ENCODE data around the gene BANP.
"Not testable (repeated sequence)": the region's sequence is repeated elsewhere in the genome, so short reads cannot be mapped to it uniquely, and the experiment has no call there.

Gene BANP

GRCh38 chr16:88052661-88053060 lies 101.4 kb downstream of the BANP start:
- in situ Hi-C loops (cut with HindIII; ENCODE audit: low sequenced_read_pairs): no loop called here
- no peak for TF ChIP-seq CTCF (IDR thresholded peaks at IDR 0.05; ENCODE audit: low read depth, low read length)
- H3K4me3 ChIP-seq (ENCODE audit: low read depth, low read length): no peak overlapping the region
- no peak for DNase-seq (ENCODE audit: low read depth, low spot score)

GRCh38 chr16:88053479-88053878 lies 102.2 kb downstream of the BANP start:
- H3K4me3 ChIP-seq (ENCODE audit: low read depth, low read length); in situ Hi-C loops (cut with HindIII; ENCODE audit: low sequenced_read_pairs); DNase-seq (ENCODE audit: low read depth, low spot score): not testable (repeated sequence)

GRCh38 chr16:88055356-88055755 lies 104.1 kb downstream of the BANP start:
- TF ChIP-seq CTCF (IDR thresholded peaks at IDR 0.05; ENCODE audit: low read depth, low read length): no peak
- in situ Hi-C loops (cut with HindIII; ENCODE audit: low sequenced_read_pairs): no loop called here
- no peak overlapping the region for H3K4me3 ChIP-seq (ENCODE audit: low read depth, low read length)
- DNase-seq (ENCODE audit: low read depth, low spot score): no peak

- H3K4me3 ChIP-seq (ENCODE audit: low read depth, low read length): no peak overlapping the region
- DNase-seq (ENCODE audit: low read depth, low spot score): no peak
- TF ChIP-seq CTCF (IDR thresholded peaks at IDR 0.05; ENCODE audit: low read depth, low read length): no peak
- in situ Hi-C loops (cut with HindIII; ENCODE audit: low sequenced_read_pairs): no loop called here
Observed at GRCh38 chr16:88056212-88056611, 105.0 kb downstream of the BANP start.

GRCh38 chr16:88057656-88058055 lies 106.4 kb downstream of the BANP start:
- no peak for TF ChIP-seq CTCF (IDR thresholded peaks at IDR 0.05; ENCODE audit: low read depth, low read length)

GRCh38 chr16:88058136-88058535 lies 106.9 kb downstream of the BANP start:
- in situ Hi-C loops (cut with HindIII; ENCODE audit: low sequenced_read_pairs): no loop called here
- TF ChIP-seq CTCF (IDR thresholded peaks at IDR 0.05; ENCODE audit: low read depth, low read length): no peak
- no peak overlapping the region for H3K4me3 ChIP-seq (ENCODE audit: low read depth, low read length)
- DNase-seq (ENCODE audit: low read depth, low spot score): no peak

More at GRCh38 chr16:88057656-88058055, 106.4 kb downstream of the BANP start:
- H3K4me3 ChIP-seq (ENCODE audit: low read depth, low read length): no peak overlapping the region
- in situ Hi-C loops (cut with HindIII; ENCODE audit: low sequenced_read_pairs): no loop called here
- no peak for DNase-seq (ENCODE audit: low read depth, low spot score)

GRCh38 chr16:88058817-88059216 lies 107.6 kb downstream of the BANP start:
- DNase-seq (ENCODE audit: low read depth, low spot score): no peak
- no peak for TF ChIP-seq CTCF (IDR thresholded peaks at IDR 0.05; ENCODE audit: low read depth, low read length)
- no peak overlapping the region for H3K4me3 ChIP-seq (ENCODE audit: low read depth, low read length)
- in situ Hi-C loops (cut with HindIII; ENCODE audit: low sequenced_read_pairs): no loop called here
